GM18502 (cell line): ENCODE measurements around the gene PCMTD2.
"Not testable (repeated sequence)": the region's sequence is repeated elsewhere in the genome, so short reads cannot be mapped to it uniquely, and the experiment has no call there.

Source experiments
- ATAC-seq: cut with Tn5 transposase; IDR thresholded peaks from one replicate; pipeline ENCODE4 v1.9.1; 2021; ENCODE audit warnings: mild to moderate bottlenecking; ENCODE audit not compliant: unreplicated experiment, poor library complexity

Gene PCMTD2

GRCh38 chr20:64223526-64224067 lies 32.0 kb upstream of the PCMTD2 start:
- ATAC-seq = no peak

- no peak for ATAC-seq
These were observed 31.0 kb upstream of the PCMTD2 start for GRCh38 chr20:64224351-64225170.

GRCh38 chr20:64225171-64225595 lies 30.4 kb upstream of the PCMTD2 start:
- no peak for ATAC-seq

DNA sequence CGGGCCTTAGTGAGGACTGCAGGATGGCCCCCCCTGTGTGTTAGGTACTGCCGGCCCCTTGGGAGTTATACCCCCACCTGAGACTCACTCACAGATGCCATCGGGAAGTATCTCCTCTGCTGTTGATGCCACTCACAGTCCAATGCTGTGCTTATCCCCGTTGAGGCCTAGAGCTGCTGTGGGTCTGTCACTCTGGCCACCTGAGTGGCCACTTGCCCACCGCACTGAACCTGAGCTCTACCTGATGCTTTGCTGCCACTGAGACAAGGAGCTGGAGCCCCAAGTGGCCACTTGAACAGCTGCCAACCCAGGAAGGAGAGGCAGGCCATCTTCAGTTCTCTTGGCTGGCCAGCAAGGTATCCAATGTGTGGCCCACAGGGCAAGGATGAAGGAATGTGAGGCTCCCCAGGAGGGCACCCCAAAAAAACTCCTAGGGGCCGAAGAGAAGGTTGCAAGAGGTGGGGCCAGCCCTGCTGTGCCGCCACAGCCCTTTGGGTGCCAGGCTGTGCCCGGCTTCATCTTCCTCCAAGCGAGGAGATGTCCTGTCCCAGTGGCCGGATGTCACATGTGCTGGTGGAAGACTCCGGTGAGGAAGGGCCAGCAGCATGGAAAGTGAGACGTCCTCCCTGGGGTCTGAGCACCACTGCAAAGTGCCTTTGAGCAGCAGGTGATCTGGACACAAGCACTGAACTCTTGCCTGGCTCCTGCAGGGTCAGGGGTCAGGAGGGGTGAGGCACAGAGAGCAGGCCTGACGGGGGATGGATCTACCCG lies 29.5 kb upstream of the PCMTD2 start:
- ATAC-seq = no peak

- ATAC-seq = no peak
These were observed 28.6 kb upstream of the PCMTD2 start for GRCh38 chr20:64226686-64227580.

DNA sequence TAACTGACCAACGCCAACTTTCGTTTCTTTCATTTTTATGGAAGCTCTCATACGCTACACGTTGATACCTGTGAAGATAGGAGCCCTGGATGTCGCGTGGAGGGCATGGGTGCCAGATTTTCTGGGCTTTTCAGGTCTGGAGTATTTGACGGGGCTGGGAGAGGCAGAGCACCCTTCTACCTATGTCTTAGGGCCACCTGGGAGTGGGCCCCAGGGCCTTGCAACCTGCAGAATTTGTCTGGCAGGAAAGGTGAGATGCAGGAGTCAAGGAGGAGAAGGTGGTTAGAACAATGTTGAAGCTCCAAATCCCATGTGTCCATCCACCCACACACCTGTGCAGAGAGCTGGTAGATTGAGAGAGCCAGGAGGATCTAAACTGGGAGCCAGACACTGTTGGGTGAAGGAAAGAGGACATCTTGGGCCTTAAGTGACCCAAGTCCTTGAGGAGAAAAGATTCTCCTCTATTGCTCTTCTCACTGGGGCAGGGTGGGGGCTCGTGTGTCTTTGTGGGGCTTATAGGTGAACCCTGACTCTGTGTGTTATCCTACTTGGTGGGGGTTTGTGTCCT lies 27.4 kb upstream of the PCMTD2 start:
- no peak for ATAC-seq

GRCh38 chr20:64228751-64229506 lies 26.6 kb upstream of the PCMTD2 start:
- no peak for ATAC-seq

GRCh38 chr20:64229507-64230061 lies 26.0 kb upstream of the PCMTD2 start:
- no peak for ATAC-seq

DNA sequence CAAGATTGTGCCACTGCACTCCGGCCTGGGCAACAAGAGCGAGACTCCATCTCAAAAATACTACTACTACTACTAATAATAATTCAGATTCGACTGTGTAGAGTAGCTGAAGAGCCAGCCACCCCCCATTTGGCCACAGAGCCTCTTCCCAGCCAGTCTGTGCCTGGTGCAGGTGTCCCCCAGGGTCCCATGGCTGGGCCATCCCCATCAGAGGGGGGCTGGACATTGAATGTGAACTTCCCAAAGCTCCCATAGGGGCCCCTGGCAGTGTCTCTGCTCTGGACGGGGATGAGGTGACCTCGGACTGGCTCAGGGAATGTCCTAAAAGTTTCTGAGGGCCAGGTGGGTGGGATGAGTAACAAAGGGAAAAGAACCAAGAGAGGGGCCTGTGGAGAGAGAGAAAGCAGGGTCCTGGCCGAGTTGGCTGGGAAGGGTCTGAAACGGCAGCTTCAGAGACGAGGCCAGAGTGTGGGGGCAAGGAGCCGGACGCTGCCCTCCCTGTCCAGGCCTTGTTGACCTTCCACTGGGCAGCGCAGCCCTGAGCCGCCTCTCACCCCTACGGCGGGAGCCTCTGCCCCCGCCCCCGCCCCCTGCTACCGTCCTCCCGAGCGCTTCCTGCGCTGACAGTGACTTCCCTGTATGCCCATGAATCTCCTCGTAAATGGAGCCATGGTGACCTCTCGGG lies 24.9 kb upstream of the PCMTD2 start:
- no peak for ATAC-seq

GRCh38 chr20:64231621-64232550 lies 23.7 kb upstream of the PCMTD2 start:
- no peak for ATAC-seq

DNA sequence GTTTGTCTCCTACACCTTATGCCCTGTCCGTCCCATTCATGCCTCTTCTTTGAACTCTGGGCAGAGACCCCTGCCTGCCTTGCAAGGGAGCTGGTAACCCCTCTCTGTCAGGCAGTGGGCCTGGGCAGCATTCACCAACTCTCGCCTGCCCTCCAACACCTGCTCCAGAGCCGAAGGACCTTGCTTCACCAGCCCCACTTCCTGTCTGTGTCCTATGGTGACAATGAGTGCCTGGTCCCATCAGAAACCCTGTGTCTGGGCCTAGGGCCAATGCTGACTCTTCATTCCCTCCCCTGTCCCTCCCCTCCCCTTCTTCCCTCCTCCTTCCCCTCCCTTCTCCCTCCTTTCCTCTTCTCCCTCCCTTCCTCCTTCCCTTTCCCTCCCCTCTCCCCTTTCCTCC lies 22.8 kb upstream of the PCMTD2 start:
- no peak for ATAC-seq

DNA sequence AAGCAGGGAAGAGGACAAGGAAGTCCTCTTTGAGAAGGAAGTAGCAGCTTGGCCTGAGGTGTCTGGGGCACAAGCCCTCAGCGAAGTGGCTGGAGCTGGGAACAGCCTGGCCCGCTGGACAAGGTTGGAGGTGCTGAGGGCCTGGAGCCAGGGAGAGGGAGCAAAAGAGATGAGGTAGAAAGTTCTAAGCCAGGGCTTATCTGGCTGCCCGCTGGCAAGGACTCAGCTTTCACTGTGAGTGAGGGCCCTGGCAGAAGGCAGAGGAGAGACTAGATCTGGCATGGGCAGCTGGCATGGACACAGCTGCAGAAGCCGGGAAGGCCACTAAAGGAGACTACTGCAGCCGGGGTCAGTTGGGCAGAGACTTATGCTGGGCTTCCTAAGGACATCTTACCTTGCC lies 21.8 kb upstream of the PCMTD2 start:
- ATAC-seq = no peak

DNA sequence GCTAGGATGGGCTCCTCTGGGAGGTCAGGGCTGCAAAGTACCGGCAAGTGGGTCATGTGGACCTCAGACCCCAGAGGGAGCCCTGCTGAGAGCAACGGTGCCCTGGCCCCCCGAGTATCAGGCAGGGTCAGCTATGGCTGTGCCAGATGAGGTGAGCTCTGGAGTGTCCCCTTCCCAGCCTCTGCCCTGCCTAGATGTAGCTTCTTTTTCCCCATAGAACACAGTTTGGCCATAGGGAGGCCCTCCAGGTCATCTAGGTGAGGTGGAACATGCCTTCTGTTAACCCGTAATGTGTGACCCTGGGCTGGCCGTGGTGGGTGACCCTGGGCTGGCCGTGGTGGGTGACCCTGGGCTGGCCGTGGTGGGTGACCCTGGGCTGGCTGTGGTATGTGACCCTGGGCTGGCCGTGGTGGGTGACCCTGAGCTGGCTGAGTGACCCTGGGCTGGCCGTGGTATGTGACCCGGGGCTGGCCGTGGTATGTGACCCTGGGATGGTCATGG lies 21.2 kb upstream of the PCMTD2 start:
- no peak for ATAC-seq

GRCh38 chr20:64234921-64235565 lies 20.5 kb upstream of the PCMTD2 start:
- not testable (repeated sequence) for ATAC-seq

- ATAC-seq = no peak
These were observed 19.1 kb upstream of the PCMTD2 start for GRCh38 chr20:64236137-64237088.

GRCh38 chr20:64237316-64237715 lies 18.2 kb upstream of the PCMTD2 start:
- ATAC-seq = no peak
